Measurements from ENCODE around the gene SNRPD2.

Gene SNRPD2

DNA sequence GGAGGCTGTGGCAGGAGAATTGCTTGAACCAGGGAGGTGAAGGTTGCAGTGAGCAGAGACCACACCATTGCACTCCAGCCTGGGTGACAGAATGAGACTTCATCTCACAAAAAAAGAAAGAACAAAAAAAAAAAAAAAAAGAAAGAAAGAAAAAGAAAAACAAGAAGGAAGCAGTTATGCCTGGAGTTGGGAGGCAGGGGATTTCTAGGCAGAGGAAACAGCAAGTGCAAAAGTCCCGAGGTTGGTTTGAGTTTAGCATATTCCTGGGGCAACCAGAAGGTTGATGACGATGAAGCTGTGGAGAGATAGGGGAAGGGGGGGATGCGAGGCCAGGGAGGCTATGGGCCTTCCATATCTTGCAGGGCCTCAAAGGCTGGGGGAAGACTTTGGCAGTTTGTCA is 41.0 kb downstream of the SNRPD2 start:
- no peak for TF ChIP-seq GATA3 (IDR thresholded peaks at IDR 0.05; ENCODE audit: low read depth, low read length)
- TF ChIP-seq GATA2 (IDR thresholded peaks at IDR 0.05; ENCODE audit: low read depth, low read length): no peak

DNA sequence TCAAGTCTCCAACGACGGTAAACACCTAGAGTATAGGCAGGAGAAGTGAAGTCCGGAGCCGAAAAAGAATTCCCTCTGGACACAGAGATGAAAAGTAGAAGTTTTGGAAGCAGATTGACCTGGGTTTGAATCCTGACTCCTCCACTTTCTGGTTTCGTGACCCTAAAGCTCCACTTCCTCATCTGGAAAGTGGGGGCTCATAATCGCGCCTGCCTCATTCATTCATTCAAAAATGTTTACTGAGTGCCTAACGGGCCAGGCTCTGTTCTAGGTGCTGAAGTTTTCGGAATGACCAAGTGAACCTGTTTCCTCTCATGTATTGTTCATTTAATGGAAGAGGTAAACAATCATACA is 45.4 kb downstream of the SNRPD2 start:
- no peak for TF ChIP-seq GATA3 (IDR thresholded peaks at IDR 0.05; ENCODE audit: low read depth, low read length)

GRCh38 chr19:45645631-45646344 is 46.0 kb downstream of the SNRPD2 start:
- TF ChIP-seq GATA2 (IDR thresholded peaks at IDR 0.05; ENCODE audit: low read depth, low read length) (no peak), GATA3 (IDR thresholded peaks at IDR 0.05; ENCODE audit: low read depth, low read length) (no peak)

DNA sequence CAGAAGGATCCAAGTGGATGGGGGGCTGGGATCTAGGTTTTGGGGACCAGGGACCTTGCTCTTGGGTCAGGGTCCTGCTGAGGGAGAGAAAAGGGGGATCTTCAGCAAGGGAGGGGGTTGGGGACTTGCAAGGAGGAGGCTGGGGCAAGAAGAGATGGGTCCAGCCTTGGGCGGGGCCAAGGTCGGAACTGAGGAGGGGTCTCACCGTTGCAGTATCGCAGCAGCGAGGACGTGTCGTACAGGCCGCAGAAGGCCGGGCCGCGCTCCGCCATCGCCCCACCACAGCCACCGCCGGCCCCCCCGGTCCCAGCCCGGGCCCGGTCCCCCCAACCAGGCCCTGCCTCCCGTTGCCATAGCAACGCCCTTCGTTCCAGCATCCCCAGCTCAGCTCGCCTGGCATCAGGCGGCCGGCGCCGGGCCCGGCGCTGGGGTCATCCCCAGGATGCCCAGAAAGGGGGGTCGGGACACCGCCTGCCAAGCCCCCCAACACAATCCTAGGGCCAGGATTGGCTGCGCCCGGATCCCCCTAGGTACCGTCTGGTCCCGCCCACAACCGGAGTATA is 46.6 kb downstream of the SNRPD2 start:
- TF ChIP-seq GATA2 (IDR thresholded peaks at IDR 0.05; ENCODE audit: low read depth, low read length): no peak

- TF ChIP-seq GATA3 (IDR thresholded peaks at IDR 0.05; ENCODE audit: low read depth, low read length) (no peak), GATA2 (IDR thresholded peaks at IDR 0.05; ENCODE audit: low read depth, low read length) (no peak)
These were observed 47.6 kb downstream of the SNRPD2 start for GRCh38 chr19:45643927-45644771.

- TF ChIP-seq GATA2 (IDR thresholded peaks at IDR 0.05; ENCODE audit: low read depth, low read length): no peak
- TF ChIP-seq GATA3 (IDR thresholded peaks at IDR 0.05; ENCODE audit: low read depth, low read length): no peak
These were observed 48.5 kb downstream of the SNRPD2 start for GRCh38 chr19:45643024-45643926.

- TF ChIP-seq GATA3 (IDR thresholded peaks at IDR 0.05; ENCODE audit: low read depth, low read length) (no peak), GATA2 (IDR thresholded peaks at IDR 0.05; ENCODE audit: low read depth, low read length) (no peak)
These were observed 50.3 kb downstream of the SNRPD2 start for GRCh38 chr19:45641274-45642105.

DNA sequence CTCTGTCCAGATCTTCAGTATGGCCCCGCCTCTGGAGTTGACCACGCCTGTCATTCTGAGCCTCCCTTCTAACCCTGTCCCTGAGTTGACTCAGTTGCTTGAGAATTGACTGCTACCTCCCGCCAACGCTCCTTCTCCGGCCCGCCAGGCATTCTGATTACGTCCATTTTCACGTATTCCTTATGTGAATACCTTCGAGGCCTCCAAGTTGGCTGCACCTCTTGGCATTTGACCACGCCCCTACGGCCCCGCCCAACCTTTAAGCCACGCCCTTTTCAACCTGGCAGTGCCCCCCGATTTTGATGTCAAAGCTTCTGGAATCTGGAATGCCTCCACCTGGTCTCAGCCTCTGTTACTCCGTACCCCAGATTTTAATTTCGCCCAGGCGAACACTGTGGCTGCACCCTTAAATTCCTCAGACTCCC is 50.9 kb downstream of the SNRPD2 start:
- TF ChIP-seq GATA3 (IDR thresholded peaks at IDR 0.05; ENCODE audit: low read depth, low read length) (no peak), GATA2 (IDR thresholded peaks at IDR 0.05; ENCODE audit: low read depth, low read length) (no peak)

- TF ChIP-seq GATA3 (IDR thresholded peaks at IDR 0.05; ENCODE audit: low read depth, low read length) (no peak), GATA2 (IDR thresholded peaks at IDR 0.05; ENCODE audit: low read depth, low read length) (no peak)
These were observed 52.6 kb downstream of the SNRPD2 start, which contains the start of gene EML2 for GRCh38 chr19:45638930-45639729. Gene EML2, minus strand, starts transcription at chr19:45639397. Its CDS starts 21 bp downstream, at chr19:45639376.

- TF ChIP-seq GATA2 (IDR thresholded peaks at IDR 0.05; ENCODE audit: low read depth, low read length) (no peak), GATA3 (IDR thresholded peaks at IDR 0.05; ENCODE audit: low read depth, low read length) (no peak)
These were observed 53.7 kb downstream of the SNRPD2 start for GRCh38 chr19:45637890-45638667.

Data from SH-SY5Y (cell line).